ELF-1 (cell line): Measurements from ENCODE around the gene SLC23A1.
A peak's percentile ranks its signal among the peaks of the same experiment; 100 is the strongest.
"Not testable (repeated sequence)": the region's sequence is repeated elsewhere in the genome, so short reads cannot be mapped to it uniquely, and the experiment has no call there.

Experiments used
- DNase-seq: peaks from one replicate; pipeline ENCODE4 v3.0.0-alpha.2; 2016; ENCODE audit warnings: low read depth, low spot score

Gene SLC23A1

GRCh38 chr5:139389701-139390638 lies 6.9 kb upstream of the SLC23A1 start, which contains the start of gene MZB1:
Gene MZB1, minus strand, starts transcription at chr5:139389913. Its CDS starts 57 bp downstream, at chr5:139389856.
- DNase-seq, result no peak

GRCh38 chr5:139388198-139388821 lies 5.2 kb upstream of the SLC23A1 start:
- no peak for DNase-seq

- no peak for DNase-seq
Measured at GRCh38 chr5:139387611-139388197, 4.6 kb upstream of the SLC23A1 start.

DNA sequence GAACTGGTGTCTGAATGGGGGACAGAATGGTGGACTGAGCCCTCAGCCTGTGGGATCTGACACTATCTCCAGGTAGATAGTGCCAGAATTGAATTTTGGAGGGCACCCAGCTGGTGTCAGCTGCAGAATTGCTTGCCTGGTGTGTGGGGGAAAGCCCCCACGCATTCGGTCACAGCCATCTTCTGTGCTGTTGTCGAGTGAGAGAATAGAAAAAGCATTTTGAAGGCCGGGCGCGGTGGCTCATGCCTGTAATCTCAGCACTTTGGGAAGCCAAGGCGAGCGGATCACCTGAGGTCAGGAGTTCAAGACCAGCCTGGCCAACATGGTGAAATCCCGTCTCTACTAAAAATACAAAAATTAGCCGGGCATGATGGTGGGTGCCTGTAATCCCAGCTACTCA lies 3.9 kb upstream of the SLC23A1 start:
- DNase-seq, result not testable (repeated sequence)

GRCh38 chr5:139386050-139386438 lies 2.9 kb upstream of the SLC23A1 start:
- DNase-seq, result no peak

DNA sequence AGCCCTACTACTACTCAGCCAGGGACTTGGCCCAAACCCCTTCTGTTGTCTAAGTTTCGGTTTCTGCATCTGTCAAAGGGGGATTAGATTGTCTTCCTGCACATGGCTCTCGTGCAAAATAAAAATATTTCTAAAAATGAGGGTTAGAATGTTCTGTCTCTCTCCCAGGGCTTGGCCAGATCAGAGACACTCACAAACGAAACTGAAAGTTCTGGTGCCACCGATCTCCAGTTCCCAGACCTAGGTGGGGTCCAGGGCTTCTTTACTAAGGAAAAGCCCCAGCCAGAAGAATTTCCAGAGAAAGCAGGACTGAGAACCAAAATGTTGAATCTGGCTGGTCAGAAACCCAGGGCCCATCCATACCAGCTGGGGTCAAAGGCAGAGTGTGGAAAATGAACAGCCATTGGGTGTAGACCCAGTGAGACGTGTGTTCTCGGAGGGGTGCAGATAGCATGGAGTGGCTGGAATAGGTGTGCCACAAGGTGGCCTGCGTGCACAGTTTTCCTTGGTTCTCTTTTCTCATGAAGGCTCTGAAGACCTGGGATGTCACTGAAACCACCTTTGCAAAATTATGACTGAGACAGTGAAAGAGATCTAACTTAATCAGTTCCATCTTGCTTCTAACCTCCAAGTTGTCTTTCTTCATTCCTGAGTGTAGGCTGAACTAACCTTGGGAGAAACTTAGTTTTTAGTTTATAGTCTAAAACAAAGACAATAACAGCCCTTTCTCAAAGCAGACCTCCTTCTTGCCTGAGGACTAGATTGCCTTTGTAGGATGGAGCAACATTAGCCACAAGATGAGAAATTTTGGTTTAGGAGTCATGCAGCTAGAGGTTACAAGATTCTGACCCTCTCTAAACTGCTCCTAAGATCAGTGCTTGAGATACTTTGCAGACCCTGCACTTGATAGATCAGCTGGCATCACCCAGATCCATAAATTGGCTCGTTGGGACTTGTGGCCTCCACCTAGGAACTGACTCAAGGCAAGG lies 2.3 kb upstream of the SLC23A1 start:
- no peak for DNase-seq

DNA sequence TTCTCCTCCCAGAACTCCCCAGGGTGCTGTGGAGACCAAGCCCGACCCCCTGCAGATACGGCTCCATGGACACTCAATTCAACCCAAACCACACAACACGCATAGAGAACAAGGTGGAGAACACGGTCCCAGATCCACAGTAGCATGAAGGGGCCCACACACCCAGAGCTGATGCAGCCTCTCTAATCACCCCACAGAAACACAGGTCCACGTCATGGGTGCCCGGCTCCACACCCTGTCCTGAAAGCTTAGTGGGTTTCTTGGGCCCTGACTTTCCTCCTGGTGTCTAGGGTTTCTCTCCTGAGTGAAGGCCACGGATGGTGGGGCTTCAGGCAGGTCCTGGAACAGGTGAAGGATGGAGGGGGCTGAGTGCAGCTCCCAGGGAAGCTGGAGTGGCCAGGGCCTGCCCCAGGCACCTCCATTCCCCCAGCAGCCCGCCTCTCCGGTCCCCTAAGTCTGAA lies 1.5 kb upstream of the SLC23A1 start:
- DNase-seq, result no peak

- no peak for DNase-seq
Measured at GRCh38 chr5:139383993-139384590, 995 bp upstream of the SLC23A1 start.

DNA sequence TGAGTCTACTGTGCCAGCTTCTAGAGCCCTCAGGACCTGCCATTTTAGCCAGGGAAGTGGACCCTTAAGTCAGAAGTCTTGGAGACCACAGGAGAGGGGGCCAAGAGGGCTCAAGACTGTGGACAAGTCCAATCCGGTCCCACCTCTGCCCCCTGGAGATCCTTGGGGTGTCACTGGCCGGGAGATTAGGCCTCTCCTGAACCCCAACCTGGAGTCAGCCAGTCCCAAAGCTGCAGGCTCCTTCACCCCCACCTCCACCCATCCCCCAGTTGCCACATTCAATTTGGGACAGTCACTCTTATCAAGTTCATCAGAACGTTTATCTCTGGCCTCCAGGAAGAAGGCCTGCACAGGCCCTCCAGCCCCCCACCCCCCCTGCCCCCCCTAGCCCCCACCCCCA lies 290 bp downstream of the SLC23A1 start:
- DNase-seq, result no peak

DNA sequence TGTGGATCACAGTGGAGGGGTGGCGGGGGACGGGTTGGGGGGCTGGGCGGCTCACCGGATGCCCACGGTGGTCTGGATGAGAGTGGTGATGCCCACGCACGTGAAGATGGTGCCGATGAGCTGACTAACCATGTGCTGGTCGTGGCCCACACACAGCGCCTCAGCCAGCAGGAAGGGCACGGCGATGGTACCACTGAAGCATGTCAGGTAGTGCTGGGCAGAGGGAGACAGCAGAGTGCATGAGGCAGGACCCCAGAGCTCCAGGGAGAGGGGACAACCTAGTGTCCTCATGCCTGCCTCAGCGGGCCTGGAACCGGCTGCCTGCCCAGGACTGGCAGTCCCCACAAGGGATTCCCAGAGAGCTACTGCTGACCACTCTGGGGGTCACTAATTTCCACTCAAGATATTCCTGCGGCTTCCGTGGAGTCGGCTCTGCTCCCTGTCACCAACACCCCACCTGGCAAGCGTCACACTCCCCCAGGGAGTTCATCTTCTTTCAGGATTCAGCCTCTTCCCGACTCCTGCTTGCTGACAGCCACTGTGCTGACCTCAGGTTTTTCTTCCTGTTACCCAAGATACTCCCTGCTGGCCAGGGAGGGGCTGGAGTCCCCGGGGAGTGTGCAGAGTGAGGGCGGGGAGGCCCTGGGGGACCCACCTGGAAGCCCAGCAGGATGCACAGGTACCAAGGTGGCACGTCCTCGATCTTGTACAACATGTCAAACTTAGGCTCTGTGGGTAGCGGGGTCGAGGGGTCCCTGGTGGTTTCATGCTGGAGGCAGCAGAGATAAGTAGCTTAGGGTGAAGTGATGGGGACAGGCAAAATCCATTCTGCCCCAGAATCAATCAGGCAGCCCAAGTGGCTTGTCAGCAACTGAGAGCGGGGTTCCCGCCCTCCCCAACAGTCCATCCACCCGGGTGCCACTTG lies 998 bp downstream of the SLC23A1 start:
- no peak for DNase-seq

- DNase-seq, result no peak
Measured at GRCh38 chr5:139379626-139380449, 3.3 kb downstream of the SLC23A1 start.

- DNase-seq, result no peak
Measured at GRCh38 chr5:139378941-139379361, 4.1 kb downstream of the SLC23A1 start.

DNA sequence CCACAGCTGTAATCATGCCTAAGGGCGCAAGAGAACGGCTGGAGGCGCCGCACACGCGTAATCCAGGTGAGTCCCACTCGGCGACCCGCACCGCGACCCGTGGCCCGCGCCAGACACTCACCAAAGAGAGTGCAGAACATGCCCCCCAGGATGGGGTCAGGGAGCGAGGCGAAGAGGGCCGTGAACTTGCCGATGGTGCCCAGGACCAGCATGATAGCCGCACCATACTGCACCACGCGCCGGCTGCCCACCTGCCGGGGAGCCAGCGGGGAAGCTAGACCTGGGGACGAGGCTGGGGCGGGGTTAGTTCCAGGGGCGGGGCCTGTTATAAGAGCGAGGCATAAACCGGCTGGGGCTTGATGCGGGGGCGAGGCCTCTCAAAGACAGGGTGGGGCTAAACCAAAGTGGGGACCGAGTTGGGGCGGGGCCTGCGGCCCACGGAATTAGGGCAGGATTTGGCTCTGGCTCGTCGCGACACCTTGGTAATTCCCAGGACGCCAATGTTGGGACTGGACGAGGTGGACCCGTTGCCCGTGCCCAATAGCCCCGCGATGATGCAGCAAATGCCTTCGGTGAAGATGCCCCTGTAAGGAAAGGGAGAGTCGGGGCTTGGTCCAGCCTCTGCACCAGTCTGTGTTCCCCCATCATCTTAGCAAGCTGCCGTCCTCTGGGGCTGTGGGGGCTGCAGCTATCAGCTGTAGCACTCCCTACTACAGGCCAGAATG lies 4.8 kb downstream of the SLC23A1 start:
- peak; percentile 29 for DNase-seq

- DNase-seq, result no peak
Measured at GRCh38 chr5:139377226-139377625, 5.9 kb downstream of the SLC23A1 start.

GRCh38 chr5:139376364-139376763 lies 6.7 kb downstream of the SLC23A1 start:
- no peak for DNase-seq

DNA sequence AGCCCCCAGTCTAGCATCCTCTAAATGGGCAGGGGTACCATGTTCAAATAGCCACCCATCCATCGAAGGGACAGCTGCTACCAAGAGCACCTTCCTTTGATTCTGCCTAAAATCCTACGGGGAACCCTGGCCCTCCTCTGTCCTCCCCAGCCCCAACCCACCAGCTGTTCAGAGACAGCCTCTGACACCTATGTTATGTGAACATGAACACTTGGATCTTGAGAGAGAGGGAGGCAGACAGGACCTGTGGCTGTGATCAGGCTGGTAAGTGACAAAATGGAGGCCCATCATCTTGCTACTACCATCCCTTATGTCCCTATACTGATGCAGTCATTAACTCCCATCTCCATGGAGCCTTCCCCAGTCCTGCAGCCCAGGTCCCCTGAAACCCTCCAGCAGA lies 8.2 kb downstream of the SLC23A1 start:
- no peak for DNase-seq

DNA sequence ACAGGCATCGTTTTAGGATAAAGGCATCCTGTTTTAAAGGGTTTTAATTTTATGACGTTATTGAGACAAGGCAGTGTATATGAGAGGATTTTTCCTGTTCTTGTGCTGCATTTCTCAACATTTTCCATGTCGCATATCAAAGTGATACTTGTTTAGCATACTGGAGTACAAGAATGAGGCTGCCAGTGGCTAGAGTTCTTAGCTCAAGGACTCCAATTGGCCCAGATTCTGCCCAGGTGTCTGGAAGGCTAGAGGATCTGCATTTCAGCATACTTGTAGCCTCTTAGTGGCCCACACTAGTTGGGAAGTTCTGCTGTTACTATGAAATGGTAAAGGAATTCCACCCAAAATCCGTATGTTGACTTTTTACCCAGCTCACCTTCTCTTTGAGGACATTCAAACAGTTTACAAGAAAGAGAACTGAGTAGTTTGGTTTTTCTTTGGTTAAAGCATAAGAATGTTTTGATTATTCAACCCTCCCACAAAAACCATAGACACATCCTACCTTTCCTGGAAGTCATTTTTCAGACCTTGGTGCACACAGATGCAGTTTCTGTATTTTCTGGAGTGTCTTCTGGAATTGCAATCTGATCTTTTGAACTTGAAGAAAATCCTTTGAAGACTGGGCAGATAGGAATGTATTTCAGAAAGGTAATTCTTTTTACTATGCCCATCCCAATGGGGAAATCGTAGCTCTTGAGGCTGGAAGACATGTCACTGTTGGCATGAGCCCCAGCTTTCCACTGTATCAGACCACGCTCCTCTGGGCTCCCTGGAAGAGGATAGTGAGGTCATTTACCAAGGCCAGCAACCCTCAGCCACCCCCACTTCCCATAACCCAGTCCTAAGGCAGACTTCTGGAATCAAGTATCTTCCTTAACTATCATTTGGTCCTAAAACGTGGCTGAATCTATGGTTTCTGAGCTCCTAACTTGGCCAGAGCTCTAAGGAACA lies 11.3 kb downstream of the SLC23A1 start:
- DNase-seq, result no peak
